ENCODE measurements around the gene FAM234A.

The FAM234A gene

GRCh38 chr16:287298-287811 lies 52.7 kb downstream of the FAM234A start:
- H2BK15ac ChIP-seq (ENCODE audit: low read depth, poor library complexity, severe bottlenecking) = no peak overlapping the region
- no peak overlapping the region for H2AK5ac ChIP-seq (ENCODE audit: low read length, severe bottlenecking)
- no peak overlapping the region for H3K4me2 ChIP-seq (ENCODE audit: low read length, poor library complexity, severe bottlenecking)
- no peak overlapping the region for H2BK12ac ChIP-seq (ENCODE audit: low read length in 2 of 2)
- peaks cover 4% of the 10 kb centered on the region for H3K79me1 ChIP-seq (replicated peaks; ENCODE audit: low read length, poor library complexity, severe bottlenecking)
- no peak overlapping the region for H3K9ac ChIP-seq (ENCODE audit: low read length)
- H3K14ac ChIP-seq (ENCODE audit: low read length in 2 of 2) = no peak overlapping the region
- peaks cover 3% of the 10 kb centered on the region for H3K4me1 ChIP-seq (ENCODE audit: control insufficient read depth, insufficient read depth, low read depth, low read length)
- no peak overlapping the region for H2BK120ac ChIP-seq (ENCODE audit: low read depth, low read length)
- no peak for DNase-seq
- H4K8ac ChIP-seq (ENCODE audit: low read length) = no peak overlapping the region
- no peak overlapping the region for H4K91ac ChIP-seq (ENCODE audit: low read length)
- no peak overlapping the region for H3K4me3 ChIP-seq (ENCODE audit: insufficient read depth in 1 of 2, low read depth in 1 of 2, low read length in 2 of 2)
- H2BK5ac ChIP-seq (ENCODE audit: low read depth, low read length, poor library complexity, severe bottlenecking) = no peak overlapping the region
- H3K36me3 ChIP-seq (ENCODE audit: control insufficient read depth in 1 of 2, insufficient read depth in 2 of 2, low read depth in 1 of 2, low read length in 2 of 2) = peaks cover 23 to 76% of the 10 kb centered on the region in 2 experiments
- H3K9me3 ChIP-seq (ENCODE audit: control insufficient read depth, low read length) = no peaks in the 10 kb centered on the region
- no peak overlapping the region for H2AFZ ChIP-seq (ENCODE audit: low read depth, low read length)
- WGBS = 97% methylated on average over 14 of the region's 16 CpGs
- H3K23ac ChIP-seq (ENCODE audit: low read length in 2 of 2) = no peak overlapping the region
- H3K27ac ChIP-seq (ENCODE audit: low read length, poor library complexity, severe bottlenecking) = no peak overlapping the region
- no peak overlapping the region for H3K18ac ChIP-seq (ENCODE audit: low read depth in 1 of 2, low read length in 2 of 2)
- H3K4ac ChIP-seq (ENCODE audit: low read depth in 1 of 2, low read length in 2 of 2) = no peak overlapping the region
- H3K27me3 ChIP-seq (ENCODE audit: control insufficient read depth in 1 of 2, insufficient read depth in 1 of 2, low read length in 2 of 2) = peaks cover 0 to 7% of the 10 kb centered on the region in 2 experiments

DNA sequence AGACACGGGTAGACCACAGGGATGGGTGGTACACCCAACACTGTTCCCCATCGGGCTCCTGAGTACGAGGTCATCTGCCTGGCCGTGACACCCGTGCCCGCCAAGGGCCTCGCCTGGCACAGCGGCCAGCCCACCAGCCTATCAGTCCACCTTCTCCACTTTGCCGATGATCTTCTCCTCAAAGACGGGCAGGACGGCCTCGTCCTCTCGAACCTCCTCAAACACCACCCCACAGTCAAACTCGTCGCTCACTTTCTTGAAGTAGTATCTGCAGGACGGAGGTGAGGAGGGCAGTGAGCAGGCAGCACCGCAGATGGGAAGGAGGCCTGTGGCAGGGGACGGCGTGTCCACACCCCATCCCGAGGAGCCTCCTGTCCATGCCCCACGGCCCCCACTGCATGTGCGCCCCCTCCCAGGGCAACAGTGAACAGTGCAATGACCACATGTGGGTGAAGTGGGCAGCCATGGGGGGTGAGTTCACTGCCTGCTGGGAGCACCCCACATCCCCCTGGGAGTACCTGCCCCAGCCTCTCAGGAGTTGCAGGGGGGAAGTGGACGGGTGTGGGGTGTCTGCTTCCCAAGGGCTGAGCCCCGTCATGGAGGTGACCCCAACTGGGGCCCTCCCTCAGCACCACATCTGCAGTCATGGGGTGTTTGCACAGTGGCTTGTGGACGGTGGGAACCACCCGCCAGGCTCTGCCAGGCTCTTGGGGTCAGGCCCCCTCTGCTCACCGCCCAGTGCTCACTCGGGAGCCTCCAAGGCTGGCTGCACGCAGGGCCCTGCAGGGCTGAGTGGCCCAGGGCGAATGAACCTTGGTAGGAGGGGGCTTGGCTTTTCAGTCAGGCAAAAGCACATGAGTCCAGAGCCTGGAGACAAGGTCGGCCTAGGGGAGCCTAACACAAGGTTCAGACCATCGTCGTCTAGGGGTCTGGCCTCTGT lies 53.6 kb downstream of the FAM234A start:
- Histone ChIP-seq H3K23ac (ENCODE audit: low read length in 2 of 2) (no peak overlapping the region), H2AFZ (ENCODE audit: low read depth, low read length) (no peak overlapping the region), H3K9me3 (ENCODE audit: control insufficient read depth, low read length) (no peaks in the 10 kb centered on the region), H2BK15ac (ENCODE audit: low read depth, poor library complexity, severe bottlenecking) (no peak overlapping the region), H2BK120ac (ENCODE audit: low read depth, low read length) (no peak overlapping the region), H3K4me2 (ENCODE audit: low read length, poor library complexity, severe bottlenecking) (no peak overlapping the region), H3K18ac (ENCODE audit: low read depth in 1 of 2, low read length in 2 of 2) (no peak overlapping the region), H3K27me3 (ENCODE audit: control insufficient read depth in 1 of 2, insufficient read depth in 1 of 2, low read length in 2 of 2) (no peaks in the 10 kb centered on the region), H3K79me1 (replicated peaks; ENCODE audit: low read length, poor library complexity, severe bottlenecking) (peaks cover 4% of the 10 kb centered on the region), H2AK5ac (ENCODE audit: low read length, severe bottlenecking) (no peak overlapping the region), H4K91ac (ENCODE audit: low read length) (no peak overlapping the region), H3K4me3 (ENCODE audit: insufficient read depth in 1 of 2, low read depth in 1 of 2, low read length in 2 of 2) (no peak overlapping the region), H2BK12ac (ENCODE audit: low read length in 2 of 2) (no peak overlapping the region), H2BK5ac (ENCODE audit: low read depth, low read length, poor library complexity, severe bottlenecking) (no peak overlapping the region), H3K4ac (ENCODE audit: low read depth in 1 of 2, low read length in 2 of 2) (no peak overlapping the region), H4K8ac (ENCODE audit: low read length) (no peak overlapping the region), H3K9ac (ENCODE audit: low read length) (no peak overlapping the region), H3K14ac (ENCODE audit: low read length in 2 of 2) (no peak overlapping the region), H3K36me3 (ENCODE audit: control insufficient read depth in 1 of 2, insufficient read depth in 2 of 2, low read depth in 1 of 2, low read length in 2 of 2) (peaks cover 29 to 85% of the 10 kb centered on the region in 2 experiments), H3K27ac (ENCODE audit: low read length, poor library complexity, severe bottlenecking) (no peak overlapping the region), H3K4me1 (ENCODE audit: control insufficient read depth, insufficient read depth, low read depth, low read length) (peaks cover 3% of the 10 kb centered on the region)
- DNase-seq = no peak
- WGBS = 98% methylated on average over 32 of the region's 33 CpGs

DNA sequence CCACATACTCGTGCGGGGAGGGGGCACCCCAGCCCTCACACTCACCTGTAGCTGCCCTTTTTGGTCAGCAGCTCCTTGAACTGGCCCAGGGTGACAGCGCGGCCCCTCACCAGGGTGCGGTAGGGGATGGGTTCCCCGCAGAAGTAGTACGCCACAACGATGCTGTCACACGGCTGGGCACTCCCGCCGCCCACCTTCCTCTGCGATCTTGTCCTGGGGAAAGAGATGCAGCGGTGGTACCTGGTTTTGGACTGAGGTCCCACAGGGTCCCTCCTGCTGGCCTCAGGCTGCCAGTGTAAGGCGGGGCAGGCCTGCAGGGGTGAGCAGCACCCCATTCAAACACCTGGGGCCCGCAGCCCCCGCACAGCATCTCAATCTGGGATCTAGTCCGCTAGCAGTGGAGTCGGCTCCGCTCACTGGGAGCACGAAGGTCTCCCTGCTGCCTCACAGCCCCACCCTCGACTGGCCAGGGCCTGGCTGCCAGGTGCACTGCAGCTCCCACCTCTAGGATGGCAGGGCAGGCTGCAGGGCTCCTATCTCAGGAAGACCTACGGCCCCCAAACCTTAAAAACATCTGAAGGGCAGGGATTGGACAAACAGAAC lies 54.9 kb downstream of the FAM234A start:
- WGBS = 98% methylated on average over 22 of the region's 22 CpGs
- Histone ChIP-seq H2BK15ac (ENCODE audit: low read depth, poor library complexity, severe bottlenecking) (no peak overlapping the region), H3K9me3 (ENCODE audit: control insufficient read depth, low read length) (no peaks in the 10 kb centered on the region), H2BK5ac (ENCODE audit: low read depth, low read length, poor library complexity, severe bottlenecking) (no peak overlapping the region), H3K4me1 (ENCODE audit: control insufficient read depth, insufficient read depth, low read depth, low read length) (peaks cover 3% of the 10 kb centered on the region), H3K9ac (ENCODE audit: low read length) (no peak overlapping the region), H4K8ac (ENCODE audit: low read length) (no peak overlapping the region), H2BK12ac (ENCODE audit: low read length in 2 of 2) (no peak overlapping the region), H3K4me3 (ENCODE audit: insufficient read depth in 1 of 2, low read depth in 1 of 2, low read length in 2 of 2) (no peak overlapping the region), H3K4ac (ENCODE audit: low read depth in 1 of 2, low read length in 2 of 2) (no peak overlapping the region), H4K91ac (ENCODE audit: low read length) (no peak overlapping the region), H3K14ac (ENCODE audit: low read length in 2 of 2) (no peak overlapping the region), H3K79me1 (replicated peaks; ENCODE audit: low read length, poor library complexity, severe bottlenecking) (peaks cover 4% of the 10 kb centered on the region), H3K27ac (ENCODE audit: low read length, poor library complexity, severe bottlenecking) (no peak overlapping the region), H3K4me2 (ENCODE audit: low read length, poor library complexity, severe bottlenecking) (no peak overlapping the region), H3K27me3 (ENCODE audit: control insufficient read depth in 1 of 2, insufficient read depth in 1 of 2, low read length in 2 of 2) (no peaks in the 10 kb centered on the region), H2AFZ (ENCODE audit: low read depth, low read length) (no peak overlapping the region), H3K23ac (ENCODE audit: low read length in 2 of 2) (no peak overlapping the region), H2BK120ac (ENCODE audit: low read depth, low read length) (no peak overlapping the region), H2AK5ac (ENCODE audit: low read length, severe bottlenecking) (no peak overlapping the region), H3K18ac (ENCODE audit: low read depth in 1 of 2, low read length in 2 of 2) (no peak overlapping the region), H3K36me3 (ENCODE audit: control insufficient read depth in 1 of 2, insufficient read depth in 2 of 2, low read depth in 1 of 2, low read length in 2 of 2) (peaks cover 29 to 88% of the 10 kb centered on the region in 2 experiments)
- no peak for DNase-seq

DNA sequence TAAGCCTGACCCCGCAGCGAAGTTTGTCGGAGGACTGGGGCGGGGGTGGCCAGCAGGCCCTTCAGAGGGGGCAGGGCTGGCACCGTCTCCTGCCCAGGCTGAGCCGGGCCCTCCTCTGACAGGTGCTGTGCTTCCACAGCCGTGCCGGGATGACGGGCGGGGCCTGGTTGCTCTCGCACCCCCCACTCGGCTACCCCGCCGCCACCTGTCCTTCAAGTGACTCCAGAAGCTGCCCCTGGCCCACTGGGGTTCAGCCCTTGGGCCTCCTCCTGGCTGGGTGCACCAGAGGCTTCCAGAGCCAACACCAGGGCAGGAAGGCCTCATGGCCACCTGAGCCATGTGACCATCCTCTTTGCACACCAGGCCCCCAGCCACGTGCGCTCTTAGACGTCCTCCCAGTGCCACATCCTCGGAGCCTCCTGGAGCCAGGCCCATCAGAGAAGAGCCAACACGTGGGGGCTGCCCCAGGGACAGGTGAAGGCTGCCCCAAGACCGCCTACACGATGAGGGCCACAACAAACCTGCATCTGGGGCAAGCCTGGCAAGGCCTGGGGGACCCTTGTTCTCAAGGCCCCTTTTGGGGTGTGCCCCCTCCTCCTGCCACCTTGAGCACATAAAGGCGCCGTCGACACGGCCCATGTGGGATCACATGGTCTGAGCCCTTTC lies 55.5 kb downstream of the FAM234A start:
- no peak overlapping the region for H3K27ac ChIP-seq (ENCODE audit: low read length, poor library complexity, severe bottlenecking)
- H4K91ac ChIP-seq (ENCODE audit: low read length) = peak overlapping the region; percentile 8
- H3K4me3 ChIP-seq (ENCODE audit: insufficient read depth in 1 of 2, low read depth in 1 of 2, low read length in 2 of 2) = no peak overlapping the region
- no peak overlapping the region for H3K18ac ChIP-seq (ENCODE audit: low read depth in 1 of 2, low read length in 2 of 2)
- H2BK5ac ChIP-seq (ENCODE audit: low read depth, low read length, poor library complexity, severe bottlenecking) = no peak overlapping the region
- H2BK120ac ChIP-seq (ENCODE audit: low read depth, low read length) = no peak overlapping the region
- H3K36me3 ChIP-seq (ENCODE audit: control insufficient read depth in 1 of 2, insufficient read depth in 2 of 2, low read depth in 1 of 2, low read length in 2 of 2) = peaks cover 29 to 84% of the 10 kb centered on the region in 2 experiments
- H2AFZ ChIP-seq (ENCODE audit: low read depth, low read length) = no peak overlapping the region
- H3K9ac ChIP-seq (ENCODE audit: low read length) = no peak overlapping the region
- H3K14ac ChIP-seq (ENCODE audit: low read length in 2 of 2) = no peak overlapping the region
- H3K4ac ChIP-seq (ENCODE audit: low read depth in 1 of 2, low read length in 2 of 2) = no peak overlapping the region
- no peak overlapping the region for H2AK5ac ChIP-seq (ENCODE audit: low read length, severe bottlenecking)
- H3K79me1 ChIP-seq (replicated peaks; ENCODE audit: low read length, poor library complexity, severe bottlenecking) = peaks cover 4% of the 10 kb centered on the region
- H2BK15ac ChIP-seq (ENCODE audit: low read depth, poor library complexity, severe bottlenecking) = no peak overlapping the region
- H3K9me3 ChIP-seq (ENCODE audit: control insufficient read depth, low read length) = no peaks in the 10 kb centered on the region
- H2BK12ac ChIP-seq (ENCODE audit: low read length in 2 of 2) = no peak overlapping the region
- H3K4me1 ChIP-seq (ENCODE audit: control insufficient read depth, insufficient read depth, low read depth, low read length) = peaks cover 3% of the 10 kb centered on the region
- H3K27me3 ChIP-seq (ENCODE audit: control insufficient read depth in 1 of 2, insufficient read depth in 1 of 2, low read length in 2 of 2) = no peaks in the 10 kb centered on the region
- no peak overlapping the region for H3K23ac ChIP-seq (ENCODE audit: low read length in 2 of 2)
- H3K4me2 ChIP-seq (ENCODE audit: low read length, poor library complexity, severe bottlenecking) = no peak overlapping the region
- no peak for DNase-seq
- H4K8ac ChIP-seq (ENCODE audit: low read length) = no peak overlapping the region
- 93% methylated on average over 25 of the region's 25 CpGs for WGBS
